GM18951 (cell line): ENCODE data around the gene HYLS1.
"Not testable (repeated sequence)": the region's sequence is repeated elsewhere in the genome, so short reads cannot be mapped to it uniquely, and the experiment has no call there.

Source experiments
- POLR2A ChIP-seq: IDR thresholded peaks from 4 replicates; pipeline ENCODE4 v1.6.1; 2011; ENCODE audit warnings: mild to moderate bottlenecking; ENCODE audit not compliant: insufficient read length, insufficient read depth; ENCODE audit errors: extremely low read depth
- in situ Hi-C: fragments of 300-500 bp; cut with MboI; formaldehyde crosslinking; loops from one replicate; pipeline ENCODE4 v1.12.0; 2022; ENCODE audit warnings: low sequenced_read_pairs, mixed read lengths, inconsistent platforms; ENCODE audit not compliant: unreplicated experiment

Gene HYLS1

DNA sequence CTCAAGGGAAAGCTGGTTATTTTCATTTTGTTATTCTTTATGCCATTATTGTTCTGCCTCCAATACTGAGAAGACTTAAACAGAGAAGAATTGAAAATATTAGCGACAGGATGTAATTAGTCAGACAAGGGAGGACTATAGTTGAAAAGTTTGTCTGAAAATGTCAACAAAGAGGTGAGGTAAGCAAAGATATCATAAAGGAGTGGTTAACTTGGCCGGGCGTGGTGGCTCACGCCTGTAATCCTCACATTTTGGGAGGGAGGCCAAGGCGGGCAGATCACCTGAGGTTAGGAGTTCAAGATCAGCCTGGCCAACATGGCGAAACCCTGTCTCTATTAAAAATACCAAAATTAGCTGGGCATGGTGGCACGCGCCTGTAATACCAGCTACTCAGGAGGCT is 4.1 kb upstream of the HYLS1 start:
- in situ Hi-C loops: no loop called here

DNA sequence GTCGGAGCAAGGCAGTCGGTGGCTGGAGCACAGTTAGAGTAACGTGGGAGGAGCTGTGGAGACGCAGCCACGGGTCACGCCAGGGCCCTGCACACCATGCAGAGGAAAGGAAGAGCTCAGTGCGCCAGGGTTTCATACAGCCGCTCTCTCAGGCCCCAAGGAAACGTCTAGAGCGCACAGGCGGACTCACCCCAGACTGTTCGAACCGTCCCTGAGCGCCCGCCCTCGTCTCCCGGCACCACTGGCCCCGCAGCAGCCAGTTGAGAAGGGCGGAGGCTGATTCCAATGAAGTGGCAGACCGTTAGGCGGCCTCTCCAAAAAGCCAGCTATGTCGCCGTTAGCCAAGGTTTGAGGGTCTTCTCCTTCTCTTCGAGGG is 483 bp upstream of the HYLS1 start:
- in situ Hi-C loops: no loop called here

More for the DNA sequence above, 4.1 kb upstream of the HYLS1 start:
- TF ChIP-seq POLR2A: no peak

DNA sequence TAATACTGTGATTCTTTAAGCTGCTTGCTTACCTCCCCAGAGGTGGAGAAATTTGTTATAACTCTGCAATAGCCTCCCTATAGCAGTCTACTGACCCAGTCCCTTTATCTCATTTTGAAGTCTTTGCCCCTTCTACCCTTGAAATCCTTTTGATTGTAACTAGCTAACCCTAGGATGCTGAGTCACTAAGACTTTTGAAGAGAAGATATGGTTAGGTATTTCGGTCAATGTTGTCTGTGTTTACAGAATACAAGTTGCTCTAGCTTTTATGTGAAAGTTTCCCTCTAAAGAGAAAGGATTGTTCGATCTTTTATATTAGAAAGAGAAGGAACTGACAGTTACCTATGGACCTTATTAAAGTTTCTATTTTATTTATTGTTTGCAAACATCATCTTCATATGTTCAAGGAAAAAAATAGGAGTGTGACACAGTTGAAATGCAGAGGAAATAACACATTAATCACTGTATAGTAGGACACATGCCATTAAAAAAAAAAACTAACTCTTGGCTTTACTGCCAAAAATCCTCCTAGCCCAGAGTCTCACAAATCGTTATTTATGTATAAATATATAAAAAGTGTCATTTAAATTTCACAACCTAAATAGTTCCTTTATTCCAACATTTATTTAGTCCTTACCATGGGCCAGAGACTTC is 3.1 kb downstream of the HYLS1 start:
- in situ Hi-C loops: no loop called here
- no peak for TF ChIP-seq POLR2A

More for the DNA sequence above, 483 bp upstream of the HYLS1 start:
- TF ChIP-seq POLR2A: peak; percentile 42

DNA sequence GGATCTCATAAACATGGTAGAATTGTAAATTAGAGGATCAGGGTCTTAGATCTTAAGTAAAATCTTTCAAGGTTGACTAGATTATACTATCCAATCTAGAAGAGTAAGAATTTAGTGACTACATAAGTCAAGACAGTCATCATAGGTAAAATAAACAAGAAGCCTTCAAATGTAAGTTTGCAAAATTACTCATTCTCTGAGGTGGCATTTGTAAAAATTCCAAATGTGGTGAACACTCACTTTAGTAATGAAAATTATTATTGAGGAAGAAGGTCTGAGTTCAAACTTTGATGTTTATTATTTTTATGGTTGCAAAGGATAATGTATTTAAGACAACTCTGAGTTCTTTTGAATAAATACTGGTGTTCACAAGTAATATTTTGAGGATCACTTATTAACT is 4.6 kb downstream of the HYLS1 start:
- in situ Hi-C loops: no loop called here
- no peak for TF ChIP-seq POLR2A

DNA sequence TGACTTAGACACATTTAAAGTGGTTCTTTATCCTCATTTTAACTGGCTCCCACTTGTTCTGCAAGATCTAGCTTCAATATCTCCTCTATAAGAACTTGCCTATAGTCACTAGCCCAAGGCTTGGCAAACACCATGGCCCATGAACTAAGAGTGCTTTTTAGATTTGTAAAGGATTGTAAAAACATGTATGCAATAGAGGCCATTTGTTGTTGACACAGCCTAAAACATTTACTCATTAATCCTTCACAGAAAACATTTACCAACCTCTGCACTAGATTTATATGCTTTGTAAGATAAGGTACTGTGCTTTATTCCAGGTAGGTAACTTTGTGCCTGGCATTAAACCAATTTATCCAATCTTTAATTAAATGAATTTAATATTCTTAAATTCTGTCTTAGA is 5.5 kb downstream of the HYLS1 start:
- in situ Hi-C loops: no loop called here
- no peak for TF ChIP-seq POLR2A

DNA sequence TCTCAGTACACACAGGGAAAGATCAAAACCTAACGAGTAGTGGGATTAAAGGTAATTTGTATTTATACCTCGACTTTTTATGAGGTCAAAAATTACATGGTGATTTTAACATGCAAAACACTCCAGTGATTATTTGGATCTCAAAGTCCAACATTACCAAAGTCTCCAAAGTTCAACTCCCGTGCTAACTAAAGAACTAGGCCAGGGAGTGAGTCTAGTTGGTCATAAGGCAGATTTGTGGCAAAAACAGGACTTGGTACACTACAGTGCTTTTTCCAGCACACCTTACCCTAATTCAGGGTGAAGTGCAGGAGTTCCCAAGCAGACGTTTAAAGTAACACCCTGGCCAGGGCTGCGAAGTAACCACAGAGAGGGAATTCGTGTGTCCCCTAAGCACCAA is 14.4 kb downstream of the HYLS1 start:
- in situ Hi-C loops: no loop called here

DNA sequence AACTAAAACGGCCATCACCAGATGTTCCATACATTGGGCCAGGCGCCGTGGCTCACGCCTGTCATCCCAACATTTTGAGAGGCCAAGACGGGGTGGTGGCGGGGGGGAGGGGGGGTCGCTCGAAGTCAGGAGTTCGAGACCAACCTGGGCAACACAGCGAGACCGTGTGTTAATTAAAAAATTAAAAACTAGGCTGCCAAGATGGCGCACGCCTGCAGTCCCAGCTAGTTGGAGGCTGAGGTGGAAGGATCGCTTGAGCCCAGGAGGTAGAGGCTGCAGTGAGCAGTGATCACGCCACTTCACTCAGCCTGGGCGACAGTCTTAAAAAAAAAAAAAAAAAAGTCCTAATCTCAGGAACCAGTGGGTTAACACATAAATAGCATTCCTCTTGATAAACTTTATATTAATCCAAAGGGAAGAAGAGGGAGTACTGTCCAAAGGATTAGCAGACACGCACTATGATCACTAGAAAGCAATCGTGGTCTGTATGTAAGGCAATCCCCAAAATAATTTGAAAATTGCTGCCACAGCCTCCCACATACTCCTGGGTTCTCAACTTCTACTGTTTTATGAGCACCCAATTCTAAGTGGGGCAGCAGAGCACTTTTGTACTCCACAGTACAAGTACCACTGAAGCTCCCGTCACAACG is 14.9 kb downstream of the HYLS1 start:
- in situ Hi-C loops: no loop called here

More for the DNA sequence above, 14.4 kb downstream of the HYLS1 start:
- no peak for TF ChIP-seq POLR2A

DNA sequence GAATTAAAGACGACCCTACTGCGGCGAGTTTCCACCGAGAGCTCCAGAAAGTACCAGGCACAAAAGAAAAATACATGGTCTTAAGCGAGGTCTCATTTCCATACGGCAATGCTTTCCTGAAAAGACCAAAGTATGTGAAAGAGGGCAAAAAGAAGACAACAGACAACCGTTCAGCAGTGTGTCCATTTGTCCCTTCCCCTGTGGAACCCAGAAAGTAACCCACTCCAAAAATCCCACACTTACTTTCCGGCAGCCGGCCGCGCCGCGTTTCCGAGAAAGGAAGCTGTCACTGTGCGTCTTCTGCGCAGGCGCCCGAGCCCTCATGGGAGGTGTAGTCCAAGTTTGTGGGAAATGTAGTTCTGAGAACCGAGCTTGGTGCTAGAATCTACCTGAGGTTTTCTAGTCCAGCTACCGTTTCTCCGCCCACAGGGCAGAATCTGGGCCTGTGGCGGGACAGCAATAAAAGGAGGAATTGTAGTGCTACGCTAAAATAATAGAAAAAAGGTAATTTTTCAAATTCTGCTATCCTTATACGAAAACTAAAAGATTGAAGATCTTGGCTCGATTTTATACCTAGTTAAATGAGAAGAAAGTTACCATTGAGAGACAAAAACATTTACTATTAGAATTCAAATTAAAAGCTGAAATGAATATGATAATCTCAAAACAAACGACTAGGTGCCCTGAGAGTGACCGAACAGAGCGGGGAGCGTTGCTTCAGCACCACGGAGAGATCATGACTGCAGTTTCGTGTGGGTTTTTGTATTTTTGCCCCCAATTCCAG is 15.7 kb downstream of the HYLS1 start, which contains the start of gene PUS3:
Gene PUS3 (minus strand): TSS at position 280 of the 784 bp plus-strand sequence. CDS start 6,922 bp downstream, outside the sequence.
- in situ Hi-C loops: no loop called here
- TF ChIP-seq POLR2A: peak; percentile 81

More for the DNA sequence above, 14.9 kb downstream of the HYLS1 start:
- no peak for TF ChIP-seq POLR2A

DNA sequence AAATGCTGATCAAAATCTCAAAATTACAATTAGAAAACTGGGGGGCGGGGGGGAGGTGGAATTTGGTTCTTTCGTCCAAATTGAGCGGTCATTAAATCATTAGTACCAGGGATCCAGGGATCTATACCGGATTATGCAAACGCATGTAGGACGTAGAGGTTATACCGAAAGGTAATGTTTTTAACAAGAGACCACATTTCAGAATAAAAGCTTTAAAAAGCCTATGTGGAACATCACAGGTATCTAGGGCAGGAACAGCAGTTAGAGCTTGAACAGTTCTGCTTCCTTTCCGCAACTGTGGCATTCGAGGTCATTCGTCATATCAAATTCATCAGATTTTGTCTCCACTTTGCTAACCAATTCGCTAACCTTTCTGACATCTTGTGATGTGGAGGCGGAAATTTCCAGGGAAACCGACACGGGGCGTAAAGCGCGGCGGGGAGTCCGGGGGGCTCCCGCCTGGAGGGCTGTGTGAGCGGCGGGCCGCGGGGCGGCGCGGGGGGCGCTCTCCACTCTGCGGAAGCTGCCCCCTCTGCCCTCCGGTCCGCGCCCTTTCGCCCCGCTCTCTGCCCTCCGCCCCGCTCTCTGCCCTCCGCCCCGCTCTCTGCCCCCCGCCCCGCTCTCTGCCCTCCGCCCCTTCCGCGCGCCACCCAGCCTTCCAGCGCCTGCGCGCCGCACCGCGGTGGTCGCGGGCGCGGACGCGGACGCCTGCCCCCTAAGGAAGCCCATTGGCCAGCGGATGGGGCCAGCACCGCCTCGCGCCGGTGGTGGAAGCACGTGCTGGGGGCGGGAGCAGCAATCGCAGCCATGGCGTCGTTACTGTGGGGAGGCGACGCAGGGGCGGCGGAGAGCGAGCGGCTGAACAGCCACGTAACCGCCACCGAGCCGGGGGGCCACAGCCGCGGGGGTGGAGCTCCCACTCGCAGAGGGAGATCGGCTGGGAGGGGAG is 16.5 kb downstream of the HYLS1 start, which contains the start of gene DDX25:
Gene DDX25 (plus strand): TSS at position 798 of the 949 bp plus-strand sequence. CDS start 10 bp downstream, at position 808.
- in situ Hi-C loops: no loop called here
- no peak for TF ChIP-seq POLR2A

DNA sequence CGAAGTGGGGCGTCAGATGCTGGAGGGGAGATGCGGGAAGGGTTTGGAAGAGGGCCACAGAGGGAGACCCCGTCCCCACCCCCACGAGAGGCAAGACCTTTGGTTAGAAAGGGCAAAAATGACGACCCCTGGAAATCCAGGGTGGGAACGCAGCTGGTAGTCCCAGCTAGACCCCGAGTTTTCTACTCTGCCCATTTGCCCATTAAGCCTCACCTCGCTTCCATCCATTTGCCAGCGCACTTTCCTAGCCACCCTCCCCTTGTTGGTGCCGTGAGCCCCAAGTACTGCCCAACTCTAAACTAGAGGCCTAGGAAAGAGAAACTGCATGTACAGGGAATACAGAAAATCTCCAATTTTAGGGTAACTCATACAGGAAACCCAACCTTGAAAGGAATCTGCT is 17.2 kb downstream of the HYLS1 start:
- in situ Hi-C loops: no loop called here
- no peak for TF ChIP-seq POLR2A

DNA sequence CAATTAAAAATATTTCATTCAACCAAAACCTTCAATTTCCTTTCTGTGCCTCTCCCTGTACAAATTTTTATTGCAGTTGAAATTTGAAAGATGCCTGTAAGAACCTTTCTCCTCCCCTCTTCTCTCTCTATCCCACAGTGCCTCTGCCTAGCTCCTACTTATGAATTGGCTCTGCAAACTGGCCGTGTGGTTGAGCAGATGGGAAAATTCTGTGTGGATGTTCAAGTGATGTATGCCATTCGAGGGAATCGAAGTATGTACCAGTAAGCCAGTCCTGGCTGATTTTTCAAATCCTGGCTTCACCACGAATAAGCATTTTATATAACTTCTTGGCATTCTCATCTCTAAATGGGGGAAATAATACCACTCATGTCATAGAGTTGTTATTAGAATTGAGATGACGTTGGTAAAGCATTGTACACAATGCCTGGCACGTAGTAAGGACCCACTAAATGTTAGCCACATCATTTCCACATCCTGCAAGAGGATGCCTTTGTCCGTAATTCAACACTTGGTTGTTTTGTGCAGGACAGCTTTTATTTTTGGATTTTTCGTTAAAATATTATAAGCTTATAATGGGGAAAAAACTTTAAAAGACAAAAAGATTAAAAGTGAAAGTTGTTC is 22.9 kb downstream of the HYLS1 start:
- in situ Hi-C loops: no loop called here

DNA sequence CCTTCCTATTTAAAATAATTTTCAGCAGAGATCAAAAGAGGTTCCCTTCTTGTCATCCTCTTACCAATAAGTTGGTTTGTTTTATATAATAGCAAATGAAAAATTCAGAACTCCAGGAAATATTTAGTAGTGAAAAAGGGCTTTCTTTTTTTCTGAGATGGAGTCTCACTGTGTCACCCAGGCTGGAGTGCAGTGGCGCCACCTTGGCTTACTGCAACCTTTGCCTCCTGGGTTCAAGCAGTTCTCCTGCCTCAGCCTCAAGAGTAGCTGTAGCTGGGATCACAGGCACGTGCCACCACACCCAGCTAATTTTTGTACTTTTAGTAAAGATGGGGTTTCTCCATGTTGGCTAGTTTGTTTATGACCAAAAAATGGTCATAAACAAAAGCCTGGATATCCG is 27.1 kb downstream of the HYLS1 start:
- in situ Hi-C loops: not testable (repeated sequence)

More for the DNA sequence above, 22.9 kb downstream of the HYLS1 start:
- no peak for TF ChIP-seq POLR2A

DNA sequence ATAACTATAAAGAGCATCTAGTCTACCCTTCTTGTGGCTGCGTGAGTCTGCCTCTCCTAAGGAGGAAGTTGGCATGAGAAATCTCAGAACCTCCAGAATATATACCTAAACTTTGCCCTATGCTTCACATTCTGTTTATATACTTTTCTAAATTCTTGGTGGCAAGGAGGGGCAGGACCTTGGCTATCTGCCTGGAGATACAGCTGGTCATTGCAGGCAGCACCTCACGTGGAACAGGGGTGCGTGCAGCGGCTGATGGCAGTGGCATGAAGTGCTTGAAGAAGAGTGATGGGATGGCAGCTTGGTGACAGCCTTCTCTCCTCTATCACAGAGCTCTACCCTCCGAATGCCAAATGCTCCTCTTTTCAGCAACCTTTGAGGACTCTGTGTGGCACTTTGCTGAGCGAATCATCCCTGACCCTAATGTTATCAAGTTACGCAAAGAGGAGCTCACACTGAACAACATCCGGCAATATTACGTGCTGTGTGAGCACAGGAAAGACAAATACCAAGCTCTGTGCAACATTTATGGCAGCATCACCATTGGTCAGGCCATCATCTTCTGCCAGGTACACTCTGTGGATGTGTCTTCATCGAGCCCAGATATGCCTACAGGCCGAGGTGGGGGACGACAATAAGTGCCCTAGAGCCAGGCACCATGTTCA is 29.3 kb downstream of the HYLS1 start:
- no peak for TF ChIP-seq POLR2A
- in situ Hi-C loops: loop anchor here (5.0 kb wide), 1 partner anchor 275 kb away; no protein-coding TSS in a partner anchor
